Stimulated activated CD4-positive, alpha-beta T cell treated with anti-CD3 and anti-CD28 coated beads, TNF-alpha, amount 100 ng/mL, for 4 hours (primary cell): ENCODE results near the gene BMERB1.
"Not testable (repeated sequence)": the region's sequence is repeated elsewhere in the genome, so short reads cannot be mapped to it uniquely, and the experiment has no call there.

Experiments
- DNase-seq, 3 experiments: peaks; one replicate each; pipeline ENCODE4 v3.0.0-alpha.2; 2020; ENCODE audit warnings: low read depth in 3 of 3

BMERB1 gene

GRCh38 chr16:15523092-15523541 lies 88.7 kb downstream of the BMERB1 start:
- no peak for DNase-seq

GRCh38 chr16:15523939-15524338 lies 89.6 kb downstream of the BMERB1 start:
- no peak for DNase-seq

- DNase-seq, result no peak
Observed at GRCh38 chr16:15524966-15525365, 90.6 kb downstream of the BMERB1 start.

- DNase-seq, result no peak
Observed at GRCh38 chr16:15526097-15526496, 91.7 kb downstream of the BMERB1 start.

GRCh38 chr16:15526731-15527130 lies 92.3 kb downstream of the BMERB1 start:
- no peak for DNase-seq

- no peak for DNase-seq
Observed at GRCh38 chr16:15529673-15530072, 95.3 kb downstream of the BMERB1 start.

GRCh38 chr16:15530085-15530484 lies 95.7 kb downstream of the BMERB1 start:
- no peak for DNase-seq

- no peak for DNase-seq
Observed at GRCh38 chr16:15532825-15533224, 98.4 kb downstream of the BMERB1 start.

GRCh38 chr16:15533386-15533785 lies 99.0 kb downstream of the BMERB1 start:
- DNase-seq, result no peak

- no peak for DNase-seq
Observed at GRCh38 chr16:15535772-15536171, 101.4 kb downstream of the BMERB1 start.

GRCh38 chr16:15536843-15537242 lies 102.5 kb downstream of the BMERB1 start:
- DNase-seq, result no peak

- no peak for DNase-seq
Observed at GRCh38 chr16:15538507-15538906, 104.1 kb downstream of the BMERB1 start.

- DNase-seq, result no peak
Observed at GRCh38 chr16:15539197-15539596, 104.8 kb downstream of the BMERB1 start.

GRCh38 chr16:15542261-15542660 lies 107.9 kb downstream of the BMERB1 start:
- no peak for DNase-seq

- DNase-seq, result no peak
Observed at GRCh38 chr16:15542734-15543347, 108.5 kb downstream of the BMERB1 start.

- DNase-seq, result no peak
Observed at GRCh38 chr16:15544405-15544804, 110.0 kb downstream of the BMERB1 start.

GRCh38 chr16:15545544-15545943 lies 111.2 kb downstream of the BMERB1 start:
- no peak for DNase-seq

- not testable (repeated sequence) for DNase-seq
Observed at GRCh38 chr16:15547072-15547767, 112.8 kb downstream of the BMERB1 start.

- DNase-seq, result no peak
Observed at GRCh38 chr16:15547768-15548096, 113.3 kb downstream of the BMERB1 start.

GRCh38 chr16:15548482-15548891 lies 114.1 kb downstream of the BMERB1 start:
- DNase-seq, result no peak

- DNase-seq, result no peak
Observed at GRCh38 chr16:15552507-15552906, 118.1 kb downstream of the BMERB1 start.

- DNase-seq, result no peak
Observed at GRCh38 chr16:15553313-15554088, 119.1 kb downstream of the BMERB1 start.

- no peak for DNase-seq
Observed at GRCh38 chr16:15556130-15556529, 121.7 kb downstream of the BMERB1 start.
